GM06990 (cell line): ENCODE results near the gene ZNF142.

ENCODE experiments used
- DNase-seq: peaks from one replicate; pipeline ENCODE4 v3.0.0-alpha.2; 2011; ENCODE audit not compliant: insufficient read length; ENCODE audit errors: extremely low read depth
- H3K27me3 ChIP-seq: replicated peaks from 2 replicates; pipeline ENCODE4 v1.6.0; 2011; ENCODE audit warnings: low read length; ENCODE audit not compliant: control insufficient read depth, insufficient read depth
- H3K36me3 ChIP-seq: 2 replicates; pipeline ENCODE4 v1.5.1; 2011; ENCODE audit warnings: low read length; ENCODE audit not compliant: control insufficient read depth, insufficient read depth
- H3K4me3 ChIP-seq: replicated peaks from 2 replicates; pipeline ENCODE4 v1.5.1; 2011; ENCODE audit warnings: low read depth, mild to moderate bottlenecking, control low read depth, low read length
- TF ChIP-seq, protein P1 (sequence below): IDR thresholded peaks from 2 replicates; pipeline ENCODE4 v1.5.1; 2011; ENCODE audit warnings: low read length, control low read depth, mild to moderate bottlenecking, inconsistent platforms; ENCODE audit not compliant: insufficient read depth, poor library complexity, severe bottlenecking

Gene ZNF142

DNA sequence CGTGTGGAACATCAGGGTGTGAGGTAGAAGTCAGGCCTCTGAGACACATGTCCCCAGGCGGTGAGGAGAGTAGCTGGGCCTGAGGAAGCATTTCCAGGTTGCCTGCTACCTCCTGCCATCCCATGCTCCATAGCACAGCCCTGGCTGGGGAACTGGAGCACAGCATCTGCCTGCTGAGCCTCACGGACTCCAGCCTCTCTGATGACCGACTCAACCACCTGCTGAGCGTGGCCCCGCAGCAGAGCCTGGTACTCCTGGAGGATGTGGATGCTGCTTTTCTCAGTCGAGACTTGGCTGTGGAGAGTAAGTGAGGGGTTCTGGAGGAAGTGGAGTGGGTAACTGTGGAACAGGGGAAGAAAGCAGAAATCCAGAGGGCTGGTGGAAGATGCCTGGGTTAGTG, 3.0 kb upstream of the ZNF142 start:
- TF ChIP-seq, protein P1, sequence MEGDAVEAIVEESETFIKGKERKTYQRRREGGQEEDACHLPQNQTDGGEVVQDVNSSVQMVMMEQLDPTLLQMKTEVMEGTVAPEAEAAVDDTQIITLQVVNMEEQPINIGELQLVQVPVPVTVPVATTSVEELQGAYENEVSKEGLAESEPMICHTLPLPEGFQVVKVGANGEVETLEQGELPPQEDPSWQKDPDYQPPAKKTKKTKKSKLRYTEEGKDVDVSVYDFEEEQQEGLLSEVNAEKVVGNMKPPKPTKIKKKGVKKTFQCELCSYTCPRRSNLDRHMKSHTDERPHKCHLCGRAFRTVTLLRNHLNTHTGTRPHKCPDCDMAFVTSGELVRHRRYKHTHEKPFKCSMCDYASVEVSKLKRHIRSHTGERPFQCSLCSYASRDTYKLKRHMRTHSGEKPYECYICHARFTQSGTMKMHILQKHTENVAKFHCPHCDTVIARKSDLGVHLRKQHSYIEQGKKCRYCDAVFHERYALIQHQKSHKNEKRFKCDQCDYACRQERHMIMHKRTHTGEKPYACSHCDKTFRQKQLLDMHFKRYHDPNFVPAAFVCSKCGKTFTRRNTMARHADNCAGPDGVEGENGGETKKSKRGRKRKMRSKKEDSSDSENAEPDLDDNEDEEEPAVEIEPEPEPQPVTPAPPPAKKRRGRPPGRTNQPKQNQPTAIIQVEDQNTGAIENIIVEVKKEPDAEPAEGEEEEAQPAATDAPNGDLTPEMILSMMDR, result no peak
- DNase-seq, result no peak
- no peaks in the 10 kb centered on the region for H3K27me3 ChIP-seq
- H3K36me3 ChIP-seq, result peaks cover 30% of the 10 kb centered on the region
- no peak overlapping the region for H3K4me3 ChIP-seq

DNA sequence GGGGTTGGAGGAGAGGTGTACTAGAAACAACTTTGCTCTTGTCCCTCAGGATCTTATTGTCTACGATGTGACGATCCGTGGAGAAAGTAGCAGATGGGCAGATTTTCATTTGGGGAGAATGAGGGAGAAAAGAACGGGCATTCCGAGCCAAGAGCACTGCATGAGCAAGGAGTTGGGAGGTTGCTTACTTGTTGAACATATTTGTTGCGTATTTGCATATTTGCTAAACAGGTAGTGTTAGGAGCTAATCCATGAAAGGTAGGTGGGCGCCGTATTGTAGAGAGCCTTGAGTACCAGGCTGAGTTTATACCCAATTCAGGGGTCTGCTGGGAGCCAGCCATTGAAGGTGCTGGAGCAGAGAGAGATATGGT, 550 bp upstream of the ZNF142 start:
- no peak for DNase-seq
- no peaks in the 10 kb centered on the region for H3K27me3 ChIP-seq
- H3K4me3 ChIP-seq, result peak overlapping the region; percentile 88
- peaks cover 32% of the 10 kb centered on the region for H3K36me3 ChIP-seq
- TF ChIP-seq, protein P1, result no peak

DNA sequence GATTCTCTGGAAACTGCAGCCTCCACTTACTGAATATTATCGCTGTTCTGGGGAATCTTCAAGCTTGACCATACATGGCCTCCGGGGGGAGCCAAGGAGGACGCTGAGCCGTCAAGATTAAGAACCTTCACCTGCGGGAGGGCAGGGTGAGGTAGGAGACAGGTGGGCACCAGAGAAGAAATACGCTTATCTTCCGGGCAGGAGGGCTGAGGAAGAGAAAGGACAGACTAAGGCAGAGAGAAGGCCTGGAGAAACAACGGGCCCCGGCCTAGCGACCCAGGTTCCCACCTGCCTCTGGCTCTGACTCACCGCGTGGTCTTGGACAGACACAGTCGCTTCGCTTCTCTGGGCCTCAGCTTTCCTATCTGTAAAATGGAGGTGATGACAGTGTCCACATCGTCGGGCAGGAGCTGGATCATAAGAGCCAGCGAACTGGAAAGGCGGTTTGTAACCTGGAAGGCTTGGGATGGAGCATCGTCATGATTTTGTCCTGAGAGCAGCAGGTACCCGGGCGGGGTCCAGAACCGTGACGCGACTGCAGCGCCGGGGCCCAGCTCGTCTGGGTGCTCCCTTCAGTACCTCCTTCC, 659 bp downstream of the ZNF142 start:
- peak overlapping the region; percentile 88 for H3K4me3 ChIP-seq
- TF ChIP-seq, protein P1, result peak; percentile 74
- H3K27me3 ChIP-seq, result no peaks in the 10 kb centered on the region
- DNase-seq, result peak; percentile 73
- peaks cover 23% of the 10 kb centered on the region for H3K36me3 ChIP-seq

DNA sequence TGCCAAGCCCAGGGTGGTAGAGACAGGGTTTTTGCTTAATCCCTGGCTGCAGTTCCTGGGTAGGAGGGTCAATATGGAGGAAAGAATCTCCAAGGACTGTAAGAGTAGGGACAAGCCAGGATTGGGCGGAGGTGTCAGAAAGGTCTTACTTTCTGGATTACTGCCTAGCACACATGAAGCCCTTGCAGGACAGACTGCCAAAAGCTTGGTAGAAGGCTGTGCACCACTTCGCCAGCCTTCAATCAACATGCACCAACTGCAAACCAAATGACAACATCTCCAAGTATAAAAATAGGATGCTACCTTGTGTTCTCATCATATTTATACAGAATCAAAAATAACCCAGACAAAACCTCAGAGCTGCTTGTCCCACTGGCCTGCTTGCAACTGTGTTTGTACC, 3.7 kb downstream of the ZNF142 start:
- peaks cover 18% of the 10 kb centered on the region for H3K36me3 ChIP-seq
- TF ChIP-seq, protein P1, result no peak
- no peak for DNase-seq

DNA sequence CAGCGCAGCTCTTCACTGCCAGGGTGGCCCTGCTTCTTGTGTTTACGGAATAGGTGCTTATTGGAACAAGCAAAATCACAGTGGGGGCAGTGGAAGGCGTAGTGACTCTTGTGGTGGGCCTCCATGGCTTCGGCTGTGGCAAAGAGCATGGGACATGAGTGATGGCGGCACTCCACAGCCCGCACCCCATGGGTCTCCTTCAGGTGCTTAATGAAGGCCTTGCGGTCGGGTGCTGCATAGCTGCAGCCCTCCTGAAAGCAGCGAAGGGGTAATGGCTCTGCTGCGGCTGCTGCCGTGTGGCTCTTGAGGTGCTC, 10.7 kb downstream of the ZNF142 start:
- H3K36me3 ChIP-seq, result peaks cover 50% of the 10 kb centered on the region
- no peak overlapping the region for H3K4me3 ChIP-seq
- TF ChIP-seq, protein P1, result no peak
- DNase-seq, result no peak
- H3K27me3 ChIP-seq, result no peaks in the 10 kb centered on the region

More for the DNA sequence above, 3.7 kb downstream of the ZNF142 start:
- H3K27me3 ChIP-seq, result no peaks in the 10 kb centered on the region
- H3K4me3 ChIP-seq, result no peak overlapping the region
